ENCODE measurements around the gene SLC6A7.

DNA sequence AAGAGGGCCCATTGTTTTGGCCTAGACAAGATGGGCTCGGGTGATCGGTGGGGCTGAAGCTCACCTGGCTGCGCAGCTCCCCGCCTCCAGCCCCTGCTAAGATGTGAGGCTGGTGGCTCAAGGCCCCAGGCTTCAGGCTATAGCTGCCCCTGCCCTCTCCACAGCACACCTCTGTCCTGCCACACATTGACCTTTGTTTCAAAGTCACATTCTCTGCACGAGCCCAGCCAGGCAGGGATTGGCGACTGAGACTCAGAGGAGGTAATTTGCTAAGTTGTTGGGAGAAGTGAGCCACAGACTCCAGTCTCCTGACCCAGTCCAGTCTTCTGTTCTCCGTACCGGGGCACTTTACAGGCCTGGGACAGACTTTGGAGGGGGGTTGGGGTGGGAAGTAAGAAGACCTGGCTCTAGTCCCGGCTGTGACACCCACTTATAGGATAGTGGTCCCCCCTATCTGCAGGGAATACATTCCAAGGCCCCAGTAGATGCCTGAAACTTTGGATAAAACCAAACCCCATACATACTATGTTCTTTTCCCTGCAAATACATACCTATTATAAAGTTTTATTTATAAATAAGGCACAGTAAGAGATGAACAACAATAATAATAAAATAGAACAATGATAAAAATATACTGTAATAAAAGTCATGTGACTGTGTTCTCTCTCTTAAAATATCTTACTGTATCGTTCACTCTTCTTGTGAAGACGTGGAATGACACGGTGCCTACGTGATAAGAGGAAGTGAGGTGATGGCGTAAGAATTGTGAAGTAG lies 47.5 kb upstream of the SLC6A7 start:
- TF ChIP-seq, protein P1, sequence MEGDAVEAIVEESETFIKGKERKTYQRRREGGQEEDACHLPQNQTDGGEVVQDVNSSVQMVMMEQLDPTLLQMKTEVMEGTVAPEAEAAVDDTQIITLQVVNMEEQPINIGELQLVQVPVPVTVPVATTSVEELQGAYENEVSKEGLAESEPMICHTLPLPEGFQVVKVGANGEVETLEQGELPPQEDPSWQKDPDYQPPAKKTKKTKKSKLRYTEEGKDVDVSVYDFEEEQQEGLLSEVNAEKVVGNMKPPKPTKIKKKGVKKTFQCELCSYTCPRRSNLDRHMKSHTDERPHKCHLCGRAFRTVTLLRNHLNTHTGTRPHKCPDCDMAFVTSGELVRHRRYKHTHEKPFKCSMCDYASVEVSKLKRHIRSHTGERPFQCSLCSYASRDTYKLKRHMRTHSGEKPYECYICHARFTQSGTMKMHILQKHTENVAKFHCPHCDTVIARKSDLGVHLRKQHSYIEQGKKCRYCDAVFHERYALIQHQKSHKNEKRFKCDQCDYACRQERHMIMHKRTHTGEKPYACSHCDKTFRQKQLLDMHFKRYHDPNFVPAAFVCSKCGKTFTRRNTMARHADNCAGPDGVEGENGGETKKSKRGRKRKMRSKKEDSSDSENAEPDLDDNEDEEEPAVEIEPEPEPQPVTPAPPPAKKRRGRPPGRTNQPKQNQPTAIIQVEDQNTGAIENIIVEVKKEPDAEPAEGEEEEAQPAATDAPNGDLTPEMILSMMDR (IDR thresholded peaks at IDR 0.05; ENCODE audit: low read depth, low read length) = no peak
- TF ChIP-seq EZH2phosphoT487 (IDR thresholded peaks at IDR 0.05; ENCODE audit: low read depth) = no peak
